H1 (cell line): ENCODE data around the gene POFUT2. TPM values are rescaled to one million over a fixed set of nuclear protein-coding genes. Genes with fewer than 3 reads are reported as not detected.

Experiments used
- CTCF ChIA-PET: fragments of 300-600 bp; sonication (Branson Sonifier 250); formaldehyde crosslinking; loops from one replicate; lab custom pipeline; 2021; ENCODE audit not compliant: partially characterized antibody; lab: Charles Lee
- POLR2A ChIA-PET: fragments of 300-600 bp; sonication (Branson Sonifier 250); formaldehyde crosslinking; loops from one replicate; lab custom pipeline; 2021; ENCODE audit warnings: inconsistent platforms; ENCODE audit not compliant: partially characterized antibody; lab: Charles Lee
- DNase-seq, 2 experiments: peaks; one replicate each; pipeline versions ENCODE4 v3.0.0 to v3.0.0-alpha.2; 2010 to 2022; ENCODE audit warnings: low spot score in 2 of 2, low read depth in 1 of 2, mixed read lengths in 1 of 2
- FAIRE-seq: peaks from 2 replicates; lab custom pipeline; 2011; peaks lifted over from hg19 to GRCh38; lab: Jason Lieb, UNC
- H2AFZ ChIP-seq: 2 replicates; pipeline ENCODE4 v1.8.1; 2012; ENCODE audit warnings: low read length, inconsistent platforms
- H2AK5ac ChIP-seq: 2 replicates; pipeline ENCODE4 v1.6.1; 2013; ENCODE audit warnings: low read depth, low read length
- H2BK120ac ChIP-seq: replicated peaks from 2 replicates; pipeline ENCODE3; 2013; ENCODE audit warnings: low read depth, low read length, inconsistent platforms
- H2BK12ac ChIP-seq: 2 replicates; pipeline ENCODE4 v1.6.1; 2013; ENCODE audit warnings: low read depth, low read length
- H2BK15ac ChIP-seq: 2 replicates; pipeline ENCODE4 v1.6.1; 2013; ENCODE audit warnings: low read length
- H2BK20ac ChIP-seq: 2 replicates; pipeline ENCODE4 v1.6.1; 2013; ENCODE audit warnings: low read length
- H2BK5ac ChIP-seq: 2 replicates; pipeline ENCODE4 v1.6.1; 2013; ENCODE audit warnings: low read depth, low read length
- H3K14ac ChIP-seq: 2 replicates; pipeline ENCODE4 v1.6.1; 2013; ENCODE audit warnings: inconsistent platforms; ENCODE audit not compliant: insufficient read length
- H3K18ac ChIP-seq: 2 replicates; pipeline ENCODE4 v1.6.1; 2013; ENCODE audit warnings: low read length; ENCODE audit errors: extremely low read depth
- H3K23ac ChIP-seq: 2 replicates; pipeline ENCODE4 v1.6.1; 2013; ENCODE audit warnings: inconsistent platforms; ENCODE audit not compliant: insufficient read length
- H3K23me2 ChIP-seq: 2 replicates; pipeline ENCODE4 v1.6.1; 2013; ENCODE audit warnings: low read depth, low read length
- H3K27ac ChIP-seq: 2 replicates; pipeline ENCODE4 v1.6.1; 2011; ENCODE audit warnings: low read depth, low read length, inconsistent platforms
- H3K27me3 ChIP-seq, 4 experiments: replicated peaks in 1 of 4; 1 replicate in 1 of 4; 2 replicates in 3 of 4; pipeline versions ENCODE4 v1.6.1 to v1.8.1; 2011 to 2013; ENCODE audit warnings: low read length in 3 of 4, mild to moderate bottlenecking in 3 of 4, inconsistent platforms in 2 of 4, mixed read lengths in 2 of 4, moderate library complexity in 1 of 4; ENCODE audit not compliant: control insufficient read depth in 3 of 4, insufficient read depth in 3 of 4; ENCODE audit errors: extremely low read depth in 1 of 4
- H3K36me3 ChIP-seq, 4 experiments: 2 replicates each; pipeline versions ENCODE4 v1.6.1 to v1.8.1; 2011 to 2013; ENCODE audit warnings: mild to moderate bottlenecking in 4 of 4, low read length in 3 of 4, moderate library complexity in 2 of 4, control low read depth in 1 of 4, inconsistent platforms in 1 of 4; ENCODE audit not compliant: insufficient read depth in 4 of 4, control insufficient read depth in 2 of 4
- H3K4ac ChIP-seq: replicated peaks from 2 replicates; pipeline ENCODE3; 2013; ENCODE audit warnings: low read length, low read depth, mixed read lengths, inconsistent platforms; ENCODE audit not compliant: insufficient read length
- H3K4me1 ChIP-seq, 4 experiments: replicated peaks in 1 of 4; 1 replicate in 1 of 4; 2 replicates in 3 of 4; pipeline versions ENCODE4 v1.6.1 to v1.8.1; 2011 to 2013; ENCODE audit warnings: low read length in 3 of 4, inconsistent platforms in 2 of 4, mixed read lengths in 1 of 4; ENCODE audit not compliant: insufficient read depth in 4 of 4, control insufficient read depth in 3 of 4
- H3K4me2 ChIP-seq, 2 experiments: 2 replicates each; pipeline versions ENCODE4 v1.6.1 to v1.8.1; 2011 to 2013; ENCODE audit warnings: low read depth in 2 of 2, low read length in 2 of 2, control low read depth in 1 of 2, inconsistent platforms in 1 of 2, mild to moderate bottlenecking in 1 of 2; ENCODE audit not compliant: insufficient read depth in 1 of 2
- H3K4me3 ChIP-seq, 4 experiments: fragments of 200-600, 300-600 bp in 1 of 4; sonication (generic), shearing (Covaris generic), sonication (Bioruptor Twin) in 1 of 4; 2 replicates each; pipeline versions ENCODE4 v1.5.1 to v1.8.1; 2011 to 2016; ENCODE audit warnings: low read length in 4 of 4, low read depth in 3 of 4, control low read depth in 2 of 4, inconsistent platforms in 2 of 4, mild to moderate bottlenecking in 2 of 4, mixed read lengths in 1 of 4, moderate library complexity in 1 of 4; ENCODE audit not compliant: insufficient read depth in 2 of 4; ENCODE audit errors: extremely low read depth in 1 of 4
- H3K56ac ChIP-seq: replicated peaks from 2 replicates; pipeline ENCODE3; 2013; ENCODE audit warnings: low read depth, mild to moderate bottlenecking, mixed read lengths, low read length, inconsistent platforms; ENCODE audit not compliant: insufficient read length
- H3K79me1 ChIP-seq: 2 replicates; pipeline ENCODE4 v1.6.1; 2013; ENCODE audit warnings: low read depth, low read length, control low read depth
- H3K79me2 ChIP-seq, 2 experiments: 2 replicates each; pipeline versions ENCODE4 v1.6.1 to v1.8.1; 2012 to 2013; ENCODE audit warnings: low read length in 2 of 2, mild to moderate bottlenecking in 2 of 2, inconsistent platforms in 1 of 2; ENCODE audit not compliant: insufficient read depth in 2 of 2, control insufficient read depth in 1 of 2
- H3K9ac ChIP-seq, 4 experiments: replicated peaks in 1 of 4; 1 replicate in 1 of 4; 2 replicates in 3 of 4; pipeline versions ENCODE4 v1.6.1 to v1.8.1; 2011 to 2013; ENCODE audit warnings: low read depth in 3 of 4, low read length in 3 of 4, control low read depth in 2 of 4, mild to moderate bottlenecking in 2 of 4, moderate library complexity in 2 of 4, inconsistent platforms in 1 of 4; ENCODE audit errors: extremely low read depth in 1 of 4
- H3K9me3 ChIP-seq, 2 experiments: 2 replicates each; pipeline versions ENCODE4 v1.6.1 to v1.8.1; 2012 to 2013; ENCODE audit warnings: mild to moderate bottlenecking in 2 of 2, moderate library complexity in 2 of 2, control low read depth in 1 of 2, inconsistent platforms in 1 of 2, low read depth in 1 of 2, low read length in 1 of 2, mixed read lengths in 1 of 2; ENCODE audit not compliant: insufficient read depth in 2 of 2
- H4K20me1 ChIP-seq, 2 experiments: replicated peaks in 1 of 2; 2 replicates each; pipeline versions ENCODE3 to v1.8.1; 2011 to 2013; ENCODE audit warnings: inconsistent platforms in 2 of 2, low read length in 2 of 2, mild to moderate bottlenecking in 1 of 2; ENCODE audit not compliant: insufficient read depth in 2 of 2, control insufficient read depth in 1 of 2
- H4K5ac ChIP-seq: 2 replicates; pipeline ENCODE4 v1.6.1; 2013; ENCODE audit warnings: low read length, low read depth, mixed read lengths, inconsistent platforms; ENCODE audit not compliant: insufficient read length
- H4K8ac ChIP-seq: 2 replicates; pipeline ENCODE4 v1.8.0; 2013; ENCODE audit warnings: mild to moderate bottlenecking, moderate library complexity, low read length, inconsistent platforms; ENCODE audit not compliant: insufficient read depth; ENCODE audit errors: extremely low read depth
- H4K91ac ChIP-seq: replicated peaks from 2 replicates; pipeline ENCODE3; 2013; ENCODE audit warnings: low read length, mixed read lengths, inconsistent platforms; ENCODE audit not compliant: insufficient read length
- BACH1 ChIP-seq: IDR thresholded peaks from 2 replicates; pipeline ENCODE4 v1.6.1; 2012; ENCODE audit warnings: low read length, improper control_type of control experiment
- CHD1 ChIP-seq: IDR thresholded peaks from 2 replicates; pipeline ENCODE4 v1.6.1; 2012; ENCODE audit warnings: low read depth, low read length, improper control_type of control experiment
- CTBP2 ChIP-seq: IDR thresholded peaks from 2 replicates; pipeline ENCODE4 v1.7.0; 2011; ENCODE audit warnings: borderline replicate concordance, mild to moderate bottlenecking, moderate library complexity, mixed read lengths, low read length; ENCODE audit not compliant: insufficient read depth, insufficient read length
- EP300 ChIP-seq, 2 experiments: IDR thresholded peaks; 1 replicate in 1 of 2; 2 replicates in 1 of 2; pipeline ENCODE4 v1.6.1; 2011 to 2012; ENCODE audit warnings: low read depth in 2 of 2, low read length in 2 of 2, mild to moderate bottlenecking in 2 of 2, borderline replicate concordance in 1 of 2, inconsistent platforms in 1 of 2, moderate library complexity in 1 of 2
- EZH2 ChIP-seq: fragments of 200-600 bp; sonication (generic); IDR thresholded peaks from 2 replicates; pipeline ENCODE4 v1.7.1; 2012; ENCODE audit warnings: low read depth, mild to moderate bottlenecking, moderate library complexity, low read length, inconsistent platforms; ENCODE audit not compliant: severe bottlenecking
- HDAC2 ChIP-seq, 2 experiments: fragments of 300-600 bp in 1 of 2; sonication (generic) in 1 of 2; IDR thresholded peaks; 2 replicates each; pipeline ENCODE4 v1.6.1; 2011 to 2012; ENCODE audit warnings: low read depth in 2 of 2, low read length in 2 of 2, mild to moderate bottlenecking in 2 of 2, moderate library complexity in 2 of 2, borderline replicate concordance in 1 of 2, inconsistent platforms in 1 of 2
- POLR2A ChIP-seq, 2 experiments: IDR thresholded peaks; 1 replicate in 1 of 2; 2 replicates in 1 of 2; pipeline ENCODE4 v1.6.1; 2011; ENCODE audit warnings: low read depth in 2 of 2, low read length in 2 of 2, mild to moderate bottlenecking in 2 of 2; ENCODE audit errors: control extremely low read depth in 1 of 2
- POLR2AphosphoS5 ChIP-seq: IDR thresholded peaks from 2 replicates; pipeline ENCODE4 v1.6.1; 2011; ENCODE audit warnings: low read depth, low read length
- RBBP5 ChIP-seq: IDR thresholded peaks from 2 replicates; pipeline ENCODE4 v1.7.1; 2012; ENCODE audit warnings: low read depth, mild to moderate bottlenecking, inconsistent platforms, low read length, moderate library complexity, borderline replicate concordance
- RXRA ChIP-seq: IDR thresholded peaks from 2 replicates; pipeline ENCODE4 v1.6.1; 2011; ENCODE audit warnings: low read depth, mild to moderate bottlenecking, low read length, moderate library complexity; ENCODE audit not compliant: insufficient read depth
- TAF1 ChIP-seq: IDR thresholded peaks from 2 replicates; pipeline ENCODE4 v1.6.1; 2011; ENCODE audit warnings: mild to moderate bottlenecking, low read depth, low read length
- WGBS, 2 experiments: shearing (Covaris generic) in 1 of 2; methylation state at CpG; one replicate each; pipeline versions ENCODE4 v1.1.6 to v1.1.7; 2013 to 2015; ENCODE audit warnings: low lambda C conversion rate in 2 of 2, mixed read lengths in 2 of 2, inconsistent platforms in 1 of 2, low coverage in 1 of 2, missing lambda C conversion rate in 1 of 2; ENCODE audit not compliant: insufficient replicate concordance in 2 of 2, insufficient coverage in 1 of 2, insufficient read length in 1 of 2; ENCODE audit errors: extremely low coverage in 1 of 2, missing lambda C conversion rate in 1 of 2; 5-methylcytosine and 5-hydroxymethylcytosine counted together
- polyA plus RNA-seq, 7 experiments: library from polyadenylated mRNA; depleted of rRNA in 3 of 7; stranded (reverse) in 5 of 7; unstranded in 2 of 7; fragments of >200 nt in 5 of 7; fragments of 200-250 nt in 2 of 7; gene quantifications; 1 replicate in 5 of 7; 2 replicates in 1 of 7; 4 replicates in 1 of 7; pipeline versions ENCODE4 v1.2.1 to v1.2.3, GENCODE V29; 2011 to 2013; ENCODE audit warnings: missing spikeins in 2 of 7, mixed read lengths in 2 of 7
- total RNA-seq: library from RNA; stranded (reverse); fragmentation: NEBNext Ultra II Directional; extraction: Animal tissue kit (Norgen Biotek cat#: 25700); gene quantifications from 2 replicates; pipeline ENCODE4 v1.2.1, GENCODE V29; 2021
- TF ChIP-seq, protein P1 (sequence below): IDR thresholded peaks from 2 replicates; pipeline ENCODE4 v1.6.1; 2012; ENCODE audit warnings: inconsistent platforms

The POFUT2 gene
- total and polyA plus RNA-seq, 2 of the 8 experiments (the other 6 are each of a cell fraction or from before 2014, with no cell fraction given): 13.7 to 32.1 TPM

DNA sequence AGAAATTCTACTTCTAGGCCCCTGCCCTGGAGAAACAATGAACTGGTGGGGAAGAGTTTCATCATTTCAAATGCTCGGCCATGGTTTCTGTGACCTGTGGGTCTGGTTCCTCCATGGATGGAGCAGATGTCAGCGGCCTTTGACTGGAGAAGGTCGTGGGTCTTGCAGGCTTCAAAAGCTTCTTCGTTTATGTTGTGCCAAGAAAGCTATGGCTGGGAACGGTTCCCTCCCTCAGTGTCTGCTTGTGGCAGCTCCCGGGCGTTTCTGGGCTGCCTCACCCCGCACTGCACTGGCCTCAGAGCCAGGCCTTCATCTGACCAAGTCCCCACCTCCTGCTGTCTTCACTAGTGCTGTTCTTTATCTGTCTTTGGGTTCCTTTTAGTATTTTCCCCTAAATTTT lies 46.4 kb upstream of the POFUT2 start:
- H4K91ac ChIP-seq: no peak overlapping the region
- peaks cover 0 to 2% of the 10 kb centered on the region in 2 experiments for H4K20me1 ChIP-seq
- no peak overlapping the region for H2AK5ac ChIP-seq
- no peak overlapping the region for H3K14ac ChIP-seq
- H3K79me1 ChIP-seq: no peaks in the 10 kb centered on the region
- FAIRE-seq: no peak
- no peak overlapping the region for H2BK15ac ChIP-seq
- no peak for DNase-seq
- H3K9ac ChIP-seq: no peak overlapping the region
- no peak overlapping the region for H2AFZ ChIP-seq
- peaks cover 4% of the 10 kb centered on the region for H3K23me2 ChIP-seq
- peaks cover 0 to 19% (median 15%) of the 10 kb centered on the region in 4 experiments; a peak in 6 of 7 replicates for H3K4me1 ChIP-seq
- H3K9me3 ChIP-seq: no peaks in the 10 kb centered on the region
- H3K23ac ChIP-seq: no peak overlapping the region
- no peak overlapping the region for H2BK120ac ChIP-seq
- WGBS, 2 experiments: 90% methylated on average over 8 of the region's 8 CpGs; no CpG with 5 or more reads in 1 of the 2 experiments
- ChIA-PET POLR2A (interaction anchor here (1.0 to 2.4 kb wide), 2 partner anchors 9 to 13 kb away, joined by 4 to 14 read pairs; no protein-coding TSS in a partner anchor), CTCF (interaction anchor here (0.5 to 1.8 kb wide), 10 partner anchors 10 to 332 kb away, joined by 3 to 7 read pairs (median 4); no protein-coding TSS in a partner anchor)
- no peak overlapping the region for H3K4me2 ChIP-seq
- H3K4me3 ChIP-seq: no peak overlapping the region
- 0 out of 2 replicates have a peak overlapping the region, but pooled peaks have one; percentile 75 for H2BK12ac ChIP-seq
- H3K27me3 ChIP-seq: peaks cover 0 to 5% (median 4%) of the 10 kb centered on the region in 4 experiments; a peak in 4 of 7 replicates
- no peak overlapping the region for H3K4ac ChIP-seq
- H2BK20ac ChIP-seq: peak overlapping the region; percentile 90; the same call in 1 of the 2 replicates
- no peak overlapping the region for H2BK5ac ChIP-seq
- H3K79me2 ChIP-seq: no peaks in the 10 kb centered on the region
- no peak overlapping the region for H4K5ac ChIP-seq
- 0 out of 2 replicates have a peak overlapping the region, but pooled peaks have one; percentile 91 for H4K8ac ChIP-seq
- no peak overlapping the region for H3K56ac ChIP-seq
- H3K27ac ChIP-seq: no peak overlapping the region
- no peaks in the 10 kb centered on the region for H3K36me3 ChIP-seq
- no peak overlapping the region; the same call in 1 of the 2 replicates for H3K18ac ChIP-seq
- TF ChIP-seq POLR2A (IDR thresholded peaks at IDR 0.05; ENCODE audit: control extremely low read depth in 1 of 2, low read depth in 2 of 2, low read length in 2 of 2): no peak
- TF ChIP-seq POLR2AphosphoS5: no peak
- no peak for TF ChIP-seq EP300 (IDR thresholded peaks at IDR 0.05; ENCODE audit: borderline replicate concordance in 1 of 2, low read depth in 2 of 2, low read length in 2 of 2)
- TF ChIP-seq, protein P1, sequence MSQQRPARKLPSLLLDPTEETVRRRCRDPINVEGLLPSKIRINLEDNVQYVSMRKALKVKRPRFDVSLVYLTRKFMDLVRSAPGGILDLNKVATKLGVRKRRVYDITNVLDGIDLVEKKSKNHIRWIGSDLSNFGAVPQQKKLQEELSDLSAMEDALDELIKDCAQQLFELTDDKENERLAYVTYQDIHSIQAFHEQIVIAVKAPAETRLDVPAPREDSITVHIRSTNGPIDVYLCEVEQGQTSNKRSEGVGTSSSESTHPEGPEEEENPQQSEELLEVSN: no peak
- no peak for TF ChIP-seq TAF1
- no peak for TF ChIP-seq EZH2
- TF ChIP-seq BACH1: no peak
- no peak for TF ChIP-seq CTBP2
- no peak for TF ChIP-seq HDAC2 (IDR thresholded peaks at IDR 0.05; ENCODE audit: borderline replicate concordance in 1 of 2, low read depth in 2 of 2, low read length in 2 of 2)
- TF ChIP-seq CHD1: no peak
- TF ChIP-seq RBBP5: no peak
- TF ChIP-seq RXRA: no peak
